PC-3 (cell line): ENCODE results near the gene LRBA.

Experiments used
- EZH2 ChIP-seq: fragments of 300-600 bp; sonication (generic); IDR thresholded peaks from one replicate; pipeline ENCODE4 v1.6.1; 2017; ENCODE audit warnings: antibody characterized with exemption, mild to moderate bottlenecking, low read length; ENCODE audit not compliant: unreplicated experiment
- EZH2phosphoT487 ChIP-seq: fragments of 300-600 bp; sonication (generic); IDR thresholded peaks from 2 replicates; pipeline ENCODE4 v1.6.1; 2018; ENCODE audit warnings: mild to moderate bottlenecking, antibody characterized with exemption, low read length, borderline replicate concordance
- TF ChIP-seq, protein P1 (sequence below): fragments of 300-600 bp; sonication (generic); conservative IDR thresholded peaks from 2 replicates; pipeline ENCODE4 v1.5.1; 2017; ENCODE audit warnings: antibody characterized with exemption, low read depth, mild to moderate bottlenecking, low read length

- TF ChIP-seq, protein P1, sequence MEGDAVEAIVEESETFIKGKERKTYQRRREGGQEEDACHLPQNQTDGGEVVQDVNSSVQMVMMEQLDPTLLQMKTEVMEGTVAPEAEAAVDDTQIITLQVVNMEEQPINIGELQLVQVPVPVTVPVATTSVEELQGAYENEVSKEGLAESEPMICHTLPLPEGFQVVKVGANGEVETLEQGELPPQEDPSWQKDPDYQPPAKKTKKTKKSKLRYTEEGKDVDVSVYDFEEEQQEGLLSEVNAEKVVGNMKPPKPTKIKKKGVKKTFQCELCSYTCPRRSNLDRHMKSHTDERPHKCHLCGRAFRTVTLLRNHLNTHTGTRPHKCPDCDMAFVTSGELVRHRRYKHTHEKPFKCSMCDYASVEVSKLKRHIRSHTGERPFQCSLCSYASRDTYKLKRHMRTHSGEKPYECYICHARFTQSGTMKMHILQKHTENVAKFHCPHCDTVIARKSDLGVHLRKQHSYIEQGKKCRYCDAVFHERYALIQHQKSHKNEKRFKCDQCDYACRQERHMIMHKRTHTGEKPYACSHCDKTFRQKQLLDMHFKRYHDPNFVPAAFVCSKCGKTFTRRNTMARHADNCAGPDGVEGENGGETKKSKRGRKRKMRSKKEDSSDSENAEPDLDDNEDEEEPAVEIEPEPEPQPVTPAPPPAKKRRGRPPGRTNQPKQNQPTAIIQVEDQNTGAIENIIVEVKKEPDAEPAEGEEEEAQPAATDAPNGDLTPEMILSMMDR = no peak
- no peak for TF ChIP-seq EZH2phosphoT487
- no peak for TF ChIP-seq EZH2
These were observed 752.5 kb downstream of the LRBA start for GRCh38 chr4:150262611-150263010.
